ENCODE measurements around the gene ARAP3. TPM values are rescaled to one million over a fixed set of nuclear protein-coding genes. Genes with fewer than 3 reads are reported as not detected.

Gene ARAP3
- total RNA-seq, 4 donors from 2014 or later: 5.4 to 11.7 (median 8.3) TPM

GRCh38 chr5:141672841-141673813 is 8.9 kb downstream of the ARAP3 start:
- intact Hi-C loops (cut with DNase I): no loop called here
- no peaks in the 10 kb centered on the region for H3K27me3 ChIP-seq
- peaks cover 0 to 9% of the 10 kb centered on the region in 2 donors for H3K4me1 ChIP-seq
- H3K9me3 ChIP-seq: no peaks in the 10 kb centered on the region
- TF ChIP-seq POLR2A (IDR thresholded peaks at IDR 0.05): no peak
- TF ChIP-seq, protein P1, sequence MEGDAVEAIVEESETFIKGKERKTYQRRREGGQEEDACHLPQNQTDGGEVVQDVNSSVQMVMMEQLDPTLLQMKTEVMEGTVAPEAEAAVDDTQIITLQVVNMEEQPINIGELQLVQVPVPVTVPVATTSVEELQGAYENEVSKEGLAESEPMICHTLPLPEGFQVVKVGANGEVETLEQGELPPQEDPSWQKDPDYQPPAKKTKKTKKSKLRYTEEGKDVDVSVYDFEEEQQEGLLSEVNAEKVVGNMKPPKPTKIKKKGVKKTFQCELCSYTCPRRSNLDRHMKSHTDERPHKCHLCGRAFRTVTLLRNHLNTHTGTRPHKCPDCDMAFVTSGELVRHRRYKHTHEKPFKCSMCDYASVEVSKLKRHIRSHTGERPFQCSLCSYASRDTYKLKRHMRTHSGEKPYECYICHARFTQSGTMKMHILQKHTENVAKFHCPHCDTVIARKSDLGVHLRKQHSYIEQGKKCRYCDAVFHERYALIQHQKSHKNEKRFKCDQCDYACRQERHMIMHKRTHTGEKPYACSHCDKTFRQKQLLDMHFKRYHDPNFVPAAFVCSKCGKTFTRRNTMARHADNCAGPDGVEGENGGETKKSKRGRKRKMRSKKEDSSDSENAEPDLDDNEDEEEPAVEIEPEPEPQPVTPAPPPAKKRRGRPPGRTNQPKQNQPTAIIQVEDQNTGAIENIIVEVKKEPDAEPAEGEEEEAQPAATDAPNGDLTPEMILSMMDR (IDR thresholded peaks at IDR 0.05): no peak
- 22 to 63% methylated on average over 10 to 14 of the region's 19 CpGs for WGBS, 2 donors
- DNase-seq: peak; percentile 18 to 67
- no peaks in the 10 kb centered on the region for H3K36me3 ChIP-seq
- H3K4me3 ChIP-seq (replicated peaks in 1 of 3): no peak overlapping the region
- H3K27ac ChIP-seq: no peak overlapping the region

DNA sequence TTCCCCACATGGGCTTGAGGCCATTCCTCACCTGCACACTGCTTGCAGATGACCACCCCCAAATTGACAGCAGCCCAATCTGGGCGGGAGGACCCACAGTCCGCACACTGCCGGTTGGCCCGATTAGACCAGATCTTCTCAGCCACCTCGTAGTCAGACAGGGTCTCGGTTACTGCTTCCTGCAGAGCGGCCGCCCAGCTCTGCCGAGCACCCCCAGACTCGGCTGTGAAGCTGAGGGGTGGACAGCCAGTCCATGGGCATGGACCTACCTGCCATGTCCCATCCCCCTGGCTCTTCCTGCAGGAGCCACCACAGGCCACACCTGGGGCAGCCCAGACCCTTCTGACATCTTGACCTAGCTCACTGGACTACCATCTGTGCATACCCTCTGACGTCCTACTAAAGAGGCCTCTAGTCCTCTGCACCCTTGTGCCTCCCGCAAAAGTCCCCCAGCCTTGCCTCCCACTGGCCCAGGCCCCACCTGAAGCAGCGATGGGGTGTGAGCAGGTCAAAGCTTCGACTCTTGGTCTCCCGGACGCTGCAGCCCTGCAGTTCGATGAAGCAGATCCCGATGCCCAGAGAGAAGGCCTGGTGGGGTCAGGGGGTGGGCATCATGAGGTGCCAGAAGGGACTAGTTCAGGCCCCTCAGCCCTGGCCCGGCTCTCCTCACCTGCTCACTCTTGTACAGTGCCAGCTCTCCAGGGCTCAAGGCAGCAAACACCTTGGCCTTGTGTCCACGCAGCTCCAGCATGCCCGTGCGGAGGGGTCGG is 9.8 kb downstream of the ARAP3 start:
- H3K36me3 ChIP-seq: no peaks in the 10 kb centered on the region
- H3K9me3 ChIP-seq: no peaks in the 10 kb centered on the region
- peaks cover 0 to 9% of the 10 kb centered on the region in 2 donors for H3K4me1 ChIP-seq
- 89 to 90% methylated on average over 12 to 18 of the region's 23 CpGs for WGBS, 2 donors
- H3K27ac ChIP-seq: no peak overlapping the region
- no peak for TF ChIP-seq POLR2A (IDR thresholded peaks at IDR 0.05)
- TF ChIP-seq, protein P1 (IDR thresholded peaks at IDR 0.05): no peak
- DNase-seq: no peak
- no peaks in the 10 kb centered on the region for H3K27me3 ChIP-seq
- intact Hi-C loops (cut with DNase I): no loop called here
- no peak overlapping the region for H3K4me3 ChIP-seq (replicated peaks in 1 of 3)

DNA sequence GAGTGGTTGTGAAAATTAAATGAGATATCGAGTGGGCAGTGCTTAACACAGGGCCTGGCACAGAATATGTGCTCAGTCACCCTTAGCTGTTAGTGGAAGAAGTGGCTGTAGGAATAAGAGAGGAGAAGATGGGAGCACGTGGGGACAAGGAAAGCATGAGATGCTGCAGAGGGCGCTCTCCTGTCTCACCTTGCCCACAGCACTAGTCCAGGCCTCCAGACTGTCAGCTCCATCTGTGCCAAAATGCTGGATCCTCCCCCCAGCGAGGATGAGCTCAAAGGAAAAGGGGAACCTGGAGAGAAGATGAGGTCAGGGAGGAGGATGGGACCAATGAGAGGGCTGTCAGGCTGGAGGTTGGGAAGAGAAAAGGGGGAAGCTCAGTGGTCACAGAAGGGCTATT is 12.5 kb downstream of the ARAP3 start:
- 72 to 74% methylated on average over 4 of the region's 4 CpGs for WGBS, 2 donors
- TF ChIP-seq POLR2A (IDR thresholded peaks at IDR 0.05): no peak
- TF ChIP-seq, protein P1 (IDR thresholded peaks at IDR 0.05): no peak

GRCh38 chr5:141668601-141669265 is 13.3 kb downstream of the ARAP3 start:
- intact Hi-C loops (cut with DNase I): no loop called here
- Histone ChIP-seq H3K27ac (no peak overlapping the region), H3K4me3 (replicated peaks in 1 of 3) (no peak overlapping the region), H3K4me1 (peaks cover 0 to 9% of the 10 kb centered on the region in 2 donors), H3K9me3 (no peaks in the 10 kb centered on the region), H3K36me3 (no peaks in the 10 kb centered on the region), H3K27me3 (no peaks in the 10 kb centered on the region)
- 83 to 85% methylated on average over 8 of the region's 8 CpGs for WGBS, 2 donors
- DNase-seq: no peak
- TF ChIP-seq POLR2A (IDR thresholded peaks at IDR 0.05): no peak
- TF ChIP-seq, protein P1 (IDR thresholded peaks at IDR 0.05): no peak

More for the DNA sequence above, 12.5 kb downstream of the ARAP3 start:
- H3K9me3 ChIP-seq: no peaks in the 10 kb centered on the region
- no peaks in the 10 kb centered on the region for H3K27me3 ChIP-seq
- no peak for DNase-seq
- H3K4me1 ChIP-seq: peaks cover 0 to 9% of the 10 kb centered on the region in 2 donors
- H3K27ac ChIP-seq: no peak overlapping the region
- H3K36me3 ChIP-seq: no peaks in the 10 kb centered on the region
- intact Hi-C loops (cut with DNase I): no loop called here
- no peak overlapping the region for H3K4me3 ChIP-seq (replicated peaks in 1 of 3)
